ENCODE results near the gene MID1IP1. TPM values are rescaled to one million over a fixed set of nuclear protein-coding genes. Genes with fewer than 3 reads are reported as not detected.

Gene MID1IP1
- total RNA-seq, 1 donor from 2014 or later = 95.5 TPM

DNA sequence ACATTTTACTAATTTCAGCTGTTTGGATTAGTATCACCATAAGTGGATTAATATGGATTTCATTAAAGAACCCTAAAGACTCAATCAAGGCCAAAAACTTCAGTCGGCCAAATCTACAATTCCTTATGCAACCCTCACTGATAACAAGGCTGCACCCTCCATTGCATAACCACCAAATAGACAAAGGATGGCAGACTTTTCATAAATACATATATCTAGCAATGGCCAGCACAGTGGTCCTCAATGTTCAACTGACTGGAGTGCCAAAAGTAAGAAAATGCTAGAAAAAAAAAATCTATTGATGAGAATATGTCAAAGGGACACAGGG, 46.6 kb downstream of the MID1IP1 start:
- no peaks in the 10 kb centered on the region for H3K4me1 ChIP-seq
- no peak for DNase-seq
- TF ChIP-seq, protein P1, sequence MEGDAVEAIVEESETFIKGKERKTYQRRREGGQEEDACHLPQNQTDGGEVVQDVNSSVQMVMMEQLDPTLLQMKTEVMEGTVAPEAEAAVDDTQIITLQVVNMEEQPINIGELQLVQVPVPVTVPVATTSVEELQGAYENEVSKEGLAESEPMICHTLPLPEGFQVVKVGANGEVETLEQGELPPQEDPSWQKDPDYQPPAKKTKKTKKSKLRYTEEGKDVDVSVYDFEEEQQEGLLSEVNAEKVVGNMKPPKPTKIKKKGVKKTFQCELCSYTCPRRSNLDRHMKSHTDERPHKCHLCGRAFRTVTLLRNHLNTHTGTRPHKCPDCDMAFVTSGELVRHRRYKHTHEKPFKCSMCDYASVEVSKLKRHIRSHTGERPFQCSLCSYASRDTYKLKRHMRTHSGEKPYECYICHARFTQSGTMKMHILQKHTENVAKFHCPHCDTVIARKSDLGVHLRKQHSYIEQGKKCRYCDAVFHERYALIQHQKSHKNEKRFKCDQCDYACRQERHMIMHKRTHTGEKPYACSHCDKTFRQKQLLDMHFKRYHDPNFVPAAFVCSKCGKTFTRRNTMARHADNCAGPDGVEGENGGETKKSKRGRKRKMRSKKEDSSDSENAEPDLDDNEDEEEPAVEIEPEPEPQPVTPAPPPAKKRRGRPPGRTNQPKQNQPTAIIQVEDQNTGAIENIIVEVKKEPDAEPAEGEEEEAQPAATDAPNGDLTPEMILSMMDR (IDR thresholded peaks at IDR 0.05) = no peak
- H3K27me3 ChIP-seq (ENCODE audit: low read depth) = no peaks in the 10 kb centered on the region
- H3K4me3 ChIP-seq = no peak overlapping the region
- H3K9me3 ChIP-seq = no peaks in the 10 kb centered on the region
- H3K27ac ChIP-seq = no peak overlapping the region
- ATAC-seq = no peak
- H3K36me3 ChIP-seq = no peaks in the 10 kb centered on the region
- intact Hi-C loops (cut with DNase I) = no loop called here

DNA sequence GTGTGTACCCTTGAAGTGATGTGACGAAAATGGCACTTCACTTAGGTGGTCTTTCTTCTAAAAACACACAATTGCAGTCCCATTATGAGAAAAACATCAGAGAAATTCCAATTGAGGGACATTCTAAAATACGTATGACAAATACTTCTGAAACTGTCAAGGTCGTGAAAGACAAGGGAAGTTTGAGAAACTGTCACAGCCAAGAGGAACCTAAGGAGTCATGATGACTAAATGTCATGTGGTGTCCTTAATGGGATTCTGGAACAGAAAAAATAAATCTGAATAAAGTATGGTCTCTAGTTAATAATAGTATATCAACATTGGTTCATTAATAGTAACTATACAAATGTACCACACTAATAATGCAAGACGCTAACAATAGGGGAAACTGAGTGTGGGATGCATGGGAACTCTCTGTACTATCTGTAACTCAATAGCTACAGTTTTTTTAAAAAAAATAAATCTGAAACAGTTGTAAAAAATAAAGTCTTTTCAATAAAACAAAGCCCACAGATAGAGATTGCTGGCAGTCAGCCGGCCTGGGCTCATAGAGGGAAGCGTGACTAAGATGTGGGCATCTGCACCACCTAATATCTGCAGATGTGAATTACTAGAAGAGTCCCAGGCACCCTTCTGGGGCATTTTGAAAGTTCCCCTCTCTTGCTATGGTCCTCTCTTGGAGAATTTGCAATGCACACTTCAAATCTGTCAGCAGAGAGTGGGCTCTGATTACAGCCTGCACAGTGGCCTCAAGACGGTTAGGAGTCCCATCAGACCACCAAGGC, 47.6 kb downstream of the MID1IP1 start:
- no peak for DNase-seq
- no peak for ATAC-seq
- Histone ChIP-seq H3K9me3 (no peaks in the 10 kb centered on the region), H3K27me3 (ENCODE audit: low read depth) (no peaks in the 10 kb centered on the region), H3K27ac (no peak overlapping the region), H3K36me3 (no peaks in the 10 kb centered on the region), H3K4me1 (no peaks in the 10 kb centered on the region), H3K4me3 (no peak overlapping the region)
- intact Hi-C loops (cut with DNase I) = no loop called here
- TF ChIP-seq, protein P1 (IDR thresholded peaks at IDR 0.05) = no peak

DNA sequence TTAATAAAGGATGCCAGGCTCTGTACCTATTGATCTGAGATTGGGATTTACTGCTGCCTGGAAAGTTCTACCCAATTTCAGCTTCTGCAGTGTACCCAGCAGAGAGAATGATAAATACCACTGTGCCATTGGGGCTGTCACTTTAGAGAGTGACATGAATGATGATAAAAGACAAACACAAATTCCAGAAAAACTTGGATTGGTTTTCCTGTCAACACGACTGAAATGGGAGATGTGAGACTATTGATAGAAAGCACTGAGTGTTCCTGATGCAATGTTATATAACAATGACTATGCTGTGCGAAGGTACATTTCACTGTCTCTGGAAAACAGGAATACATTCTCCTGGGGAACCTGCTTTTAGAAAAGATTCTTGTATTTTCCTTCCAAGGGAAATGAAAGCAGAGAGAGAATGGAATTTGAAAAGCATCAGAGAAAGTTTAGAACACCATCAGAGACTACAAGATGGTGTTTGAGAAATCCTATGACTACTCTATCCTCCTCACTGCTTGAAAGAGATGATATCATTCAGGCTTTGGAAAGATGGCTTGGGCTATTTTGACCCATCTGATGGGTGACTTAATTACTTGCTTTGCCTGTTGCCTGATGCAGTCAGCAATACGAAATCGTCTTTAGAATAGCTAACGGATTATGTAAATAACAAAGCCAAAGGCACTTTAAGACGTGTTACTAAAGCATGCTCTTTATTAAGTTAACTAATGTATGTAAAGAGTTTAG, 49.7 kb downstream of the MID1IP1 start:
- TF ChIP-seq, protein P1 (IDR thresholded peaks at IDR 0.05) = no peak
- DNase-seq (no peak), ATAC-seq (no peak)
- H3K27me3 ChIP-seq (ENCODE audit: low read depth) = no peaks in the 10 kb centered on the region
- H3K4me3 ChIP-seq = no peak overlapping the region
- H3K27ac ChIP-seq = no peak overlapping the region
- H3K9me3 ChIP-seq = no peaks in the 10 kb centered on the region
- H3K4me1 ChIP-seq = no peaks in the 10 kb centered on the region
- intact Hi-C loops (cut with DNase I) = no loop called here
- no peaks in the 10 kb centered on the region for H3K36me3 ChIP-seq

DNA sequence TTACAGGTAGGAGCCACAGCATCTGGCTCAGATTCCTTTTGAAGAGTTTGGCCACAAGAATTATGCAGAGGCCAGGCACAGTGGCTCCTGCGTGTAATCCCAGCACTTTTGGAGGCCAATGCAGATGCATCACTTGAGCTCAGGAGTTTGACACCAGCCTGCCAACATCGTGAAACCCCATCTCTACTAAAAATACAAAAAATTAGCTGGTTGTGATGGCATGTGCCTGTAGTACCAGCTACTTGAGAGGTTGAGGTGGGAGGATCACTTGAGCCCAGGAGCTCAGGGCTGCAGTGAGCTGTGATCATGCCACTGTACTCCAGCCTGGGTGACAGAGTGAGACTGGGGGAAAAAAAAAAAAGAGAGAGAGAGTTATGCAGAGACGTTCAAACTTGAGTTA, 53.0 kb downstream of the MID1IP1 start:
- Histone ChIP-seq H3K36me3 (no peaks in the 10 kb centered on the region), H3K4me3 (no peak overlapping the region), H3K27ac (no peak overlapping the region), H3K27me3 (ENCODE audit: low read depth) (no peaks in the 10 kb centered on the region), H3K9me3 (no peaks in the 10 kb centered on the region), H3K4me1 (no peaks in the 10 kb centered on the region)
- ATAC-seq (no peak), DNase-seq (no peak)
- intact Hi-C loops (cut with DNase I) = no loop called here
- TF ChIP-seq, protein P1 (IDR thresholded peaks at IDR 0.05) = no peak

Other genes starting within 250 kb of the MID1IP1 start
- 54.6 TPM for gene TSPAN7, start 239.9 kb upstream of the MID1IP1 start, total RNA-seq